Vagina (tissue), 2 donors: Measurements from ENCODE around the gene B4GALT5. TPM values are rescaled to one million over a fixed set of nuclear protein-coding genes. Genes with fewer than 3 reads are reported as not detected.

Experiments used
- DNase-seq, 2 donors: peaks; one replicate each; pipeline ENCODE4 v3.0.0-alpha.2; 2017; ENCODE audit errors: extremely low spot score in 2 of 2
- H3K27ac ChIP-seq: fragments of 200-600 bp; sonication (generic); one replicate; pipeline ENCODE4 v1.5.1; 2019
- H3K27me3 ChIP-seq: fragments of 200-600 bp; sonication (generic); one replicate; pipeline ENCODE4 v1.5.1; 2019
- H3K36me3 ChIP-seq, 2 donors: fragments of 200-600 bp; sonication (generic); one replicate each; pipeline ENCODE4 v1.5.1; 2017 to 2019
- H3K4me1 ChIP-seq: fragments of 200-600 bp; sonication (generic); one replicate; pipeline ENCODE4 v1.5.1; 2019
- H3K4me3 ChIP-seq, 2 donors: fragments of 200-600 bp; sonication (generic); 1 replicate in 1 of 2; 2 replicates in 1 of 2; pipeline ENCODE4 v1.5.1; 2016 to 2019
- H3K9me3 ChIP-seq: fragments of 200-600 bp; sonication (generic); one replicate; pipeline ENCODE4 v1.5.1; 2019
- POLR2A ChIP-seq, 2 donors: fragments of 450-650 bp; IDR thresholded peaks; one replicate each; pipeline ENCODE4 v1.6.1; 2017; ENCODE audit warnings: antibody characterized with exemption in 2 of 2, mild to moderate bottlenecking in 2 of 2, moderate library complexity in 2 of 2
- POLR2AphosphoS5 ChIP-seq, 2 donors: sonication (generic); formaldehyde crosslinking; IDR thresholded peaks; one replicate each; pipeline ENCODE4 v1.9.0; 2017; ENCODE audit warnings: antibody characterized with exemption in 2 of 2, mild to moderate bottlenecking in 2 of 2, low read depth in 1 of 2; ENCODE audit not compliant: insufficient read depth in 1 of 2
- intact Hi-C: fragments of 100-400 bp; cut with DNase I; formaldehyde crosslinking; loops from one replicate; pipeline ENCODE4 v1.15.1; 2023
- total RNA-seq: library from RNA; depleted of rRNA; stranded (reverse); fragments of >200 nt; gene quantifications from one replicate; pipeline ENCODE4 v1.2.3, GENCODE V29; 2016
- TF ChIP-seq, protein P1 (sequence below), 3 experiments: fragments of 450-650 bp in 2 of 3; fragments of 200-600 bp in 1 of 3; sonication (generic) in 1 of 3; IDR thresholded peaks; one replicate each; pipeline ENCODE4 v1.5.1; 2017 to 2019; ENCODE audit warnings: antibody characterized with exemption in 3 of 3, mild to moderate bottlenecking in 2 of 3, moderate library complexity in 2 of 3

B4GALT5 gene
- total RNA-seq, 1 donor from 2014 or later: 17.9 TPM

DNA sequence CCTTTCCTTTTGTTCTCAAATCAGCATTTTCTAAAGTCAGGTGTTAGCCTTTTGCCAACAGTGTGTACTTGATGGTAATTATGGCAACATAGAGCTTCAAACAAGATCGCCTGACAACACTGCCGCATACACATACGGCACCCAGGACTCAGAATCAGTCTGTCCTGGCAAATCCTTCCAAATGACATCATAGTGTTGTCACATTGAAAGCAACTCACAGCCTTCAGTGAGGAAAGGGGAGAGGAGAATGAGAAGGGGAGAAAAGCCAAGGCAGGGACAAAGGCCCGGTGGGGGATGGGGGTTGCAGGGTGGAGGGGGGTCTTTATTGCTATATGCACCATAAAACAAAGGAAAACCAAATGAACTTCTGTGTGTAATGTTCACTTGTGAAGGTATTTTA, 80.0 kb downstream of the B4GALT5 start:
- no peak overlapping the region for H3K4me3 ChIP-seq
- intact Hi-C loops: no loop called here
- no peak for DNase-seq
- no peaks in the 10 kb centered on the region for H3K9me3 ChIP-seq
- TF ChIP-seq, protein P1, sequence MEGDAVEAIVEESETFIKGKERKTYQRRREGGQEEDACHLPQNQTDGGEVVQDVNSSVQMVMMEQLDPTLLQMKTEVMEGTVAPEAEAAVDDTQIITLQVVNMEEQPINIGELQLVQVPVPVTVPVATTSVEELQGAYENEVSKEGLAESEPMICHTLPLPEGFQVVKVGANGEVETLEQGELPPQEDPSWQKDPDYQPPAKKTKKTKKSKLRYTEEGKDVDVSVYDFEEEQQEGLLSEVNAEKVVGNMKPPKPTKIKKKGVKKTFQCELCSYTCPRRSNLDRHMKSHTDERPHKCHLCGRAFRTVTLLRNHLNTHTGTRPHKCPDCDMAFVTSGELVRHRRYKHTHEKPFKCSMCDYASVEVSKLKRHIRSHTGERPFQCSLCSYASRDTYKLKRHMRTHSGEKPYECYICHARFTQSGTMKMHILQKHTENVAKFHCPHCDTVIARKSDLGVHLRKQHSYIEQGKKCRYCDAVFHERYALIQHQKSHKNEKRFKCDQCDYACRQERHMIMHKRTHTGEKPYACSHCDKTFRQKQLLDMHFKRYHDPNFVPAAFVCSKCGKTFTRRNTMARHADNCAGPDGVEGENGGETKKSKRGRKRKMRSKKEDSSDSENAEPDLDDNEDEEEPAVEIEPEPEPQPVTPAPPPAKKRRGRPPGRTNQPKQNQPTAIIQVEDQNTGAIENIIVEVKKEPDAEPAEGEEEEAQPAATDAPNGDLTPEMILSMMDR (IDR thresholded peaks at IDR 0.05): no peak
- TF ChIP-seq POLR2AphosphoS5 (IDR thresholded peaks at IDR 0.05; ENCODE audit: insufficient read depth in 1 of 2, low read depth in 1 of 2): no peak
- TF ChIP-seq POLR2A (IDR thresholded peaks at IDR 0.05): no peak
- no peak overlapping the region for H3K27ac ChIP-seq
- no peaks in the 10 kb centered on the region for H3K4me1 ChIP-seq
- no peaks in the 10 kb centered on the region for H3K27me3 ChIP-seq
- peaks cover 0 to 27% of the 10 kb centered on the region in 2 donors for H3K36me3 ChIP-seq

DNA sequence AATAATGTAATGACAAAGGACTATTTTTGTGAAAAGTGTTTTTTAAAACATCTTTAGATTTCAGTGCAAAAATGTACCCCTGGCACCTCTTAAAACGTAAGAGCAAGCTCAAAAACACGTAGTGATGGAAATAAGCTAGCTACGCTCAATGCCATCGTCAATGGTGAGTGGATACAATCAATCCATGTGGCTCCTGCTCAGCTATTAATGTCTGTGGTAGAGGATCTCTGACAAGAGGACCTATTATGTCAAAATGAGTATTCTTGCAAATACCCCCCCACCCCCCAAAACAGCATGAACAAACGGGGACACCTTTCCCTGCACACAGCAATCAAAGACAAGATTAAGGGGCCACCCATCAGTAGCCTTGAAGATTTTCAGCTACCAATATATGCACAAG, 80.7 kb downstream of the B4GALT5 start:
- peaks cover 0 to 27% of the 10 kb centered on the region in 2 donors for H3K36me3 ChIP-seq
- H3K27me3 ChIP-seq: no peaks in the 10 kb centered on the region
- no peak overlapping the region for H3K27ac ChIP-seq
- TF ChIP-seq POLR2AphosphoS5 (IDR thresholded peaks at IDR 0.05; ENCODE audit: insufficient read depth in 1 of 2, low read depth in 1 of 2) (no peak), POLR2A (IDR thresholded peaks at IDR 0.05) (no peak)
- TF ChIP-seq, protein P1 (IDR thresholded peaks at IDR 0.05): no peak
- no peaks in the 10 kb centered on the region for H3K4me1 ChIP-seq
- H3K4me3 ChIP-seq: no peak overlapping the region
- intact Hi-C loops: no loop called here
- no peaks in the 10 kb centered on the region for H3K9me3 ChIP-seq
- no peak for DNase-seq

DNA sequence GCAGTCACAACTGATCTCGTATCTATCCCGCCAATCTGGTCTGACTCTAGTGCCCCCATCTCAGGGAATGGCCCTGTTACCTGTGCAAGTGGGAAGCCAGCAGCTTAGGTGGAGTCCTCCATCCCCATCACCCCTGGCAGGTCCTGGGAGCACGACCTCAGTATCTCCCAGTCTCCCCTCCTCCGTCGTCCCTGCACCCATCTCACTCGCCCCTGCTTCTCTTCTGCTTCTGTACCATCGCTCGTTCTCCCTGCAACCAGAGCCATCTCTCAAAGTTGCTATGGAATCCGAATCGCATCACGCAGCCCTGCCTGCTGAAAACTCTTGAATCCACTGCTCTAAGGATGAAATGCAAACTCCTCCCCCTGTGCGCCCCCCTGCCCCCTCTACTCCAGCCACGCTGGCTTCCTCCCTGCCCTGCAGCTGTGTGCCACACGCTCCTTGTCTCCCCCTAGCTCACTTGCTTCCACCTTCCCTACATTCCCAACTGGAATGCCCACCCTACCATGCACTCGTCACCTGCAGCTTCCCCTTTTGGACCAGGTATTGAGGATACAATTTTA, 81.7 kb downstream of the B4GALT5 start:
- H3K27ac ChIP-seq: no peak overlapping the region
- intact Hi-C loops: no loop called here
- no peak for DNase-seq
- H3K4me1 ChIP-seq: no peaks in the 10 kb centered on the region
- no peaks in the 10 kb centered on the region for H3K9me3 ChIP-seq
- no peak overlapping the region for H3K4me3 ChIP-seq
- no peak for TF ChIP-seq POLR2AphosphoS5 (IDR thresholded peaks at IDR 0.05; ENCODE audit: insufficient read depth in 1 of 2, low read depth in 1 of 2)
- no peak for TF ChIP-seq POLR2A (IDR thresholded peaks at IDR 0.05)
- TF ChIP-seq, protein P1 (IDR thresholded peaks at IDR 0.05): no peak
- no peaks in the 10 kb centered on the region for H3K27me3 ChIP-seq
- peaks cover 0 to 26% of the 10 kb centered on the region in 2 donors for H3K36me3 ChIP-seq

DNA sequence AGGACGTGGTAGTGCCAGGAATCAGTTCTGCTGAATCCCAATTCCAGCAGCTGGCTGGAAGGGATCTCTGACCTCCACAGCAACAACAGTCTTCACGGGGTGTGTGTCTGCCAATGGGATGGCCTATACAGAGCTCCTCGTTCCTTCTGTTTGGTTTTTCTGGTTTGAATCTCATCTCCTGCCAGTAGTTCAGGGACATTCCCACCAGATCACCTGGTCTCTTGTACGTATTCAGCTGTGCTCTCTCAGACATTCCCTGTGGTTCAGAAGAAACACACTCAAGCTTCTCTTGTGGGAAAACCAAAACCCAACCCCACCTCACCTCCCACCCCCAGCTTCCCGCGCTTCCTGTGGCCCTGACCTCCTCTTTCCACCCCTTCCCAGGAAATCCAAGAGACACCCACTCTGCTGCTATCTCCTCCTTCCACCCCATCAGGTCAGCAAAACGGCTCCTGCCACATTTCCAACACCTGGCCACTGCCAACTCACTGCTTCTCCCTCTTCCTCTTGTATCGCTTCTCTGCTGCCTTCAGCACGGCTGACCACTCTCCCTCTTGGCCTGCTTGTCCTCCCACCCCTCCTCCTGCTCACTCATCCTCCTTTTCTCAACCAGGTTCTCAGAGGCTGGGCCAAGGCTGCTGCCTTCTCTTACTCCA, 82.5 kb downstream of the B4GALT5 start:
- Histone ChIP-seq H3K27me3 (no peaks in the 10 kb centered on the region), H3K4me3 (no peak overlapping the region), H3K27ac (no peak overlapping the region), H3K4me1 (no peaks in the 10 kb centered on the region), H3K36me3 (peaks cover 0 to 18% of the 10 kb centered on the region in 2 donors), H3K9me3 (no peaks in the 10 kb centered on the region)
- intact Hi-C loops: no loop called here
- no peak for DNase-seq
- TF ChIP-seq, protein P1 (IDR thresholded peaks at IDR 0.05): no peak
- TF ChIP-seq POLR2A (IDR thresholded peaks at IDR 0.05) (no peak), POLR2AphosphoS5 (IDR thresholded peaks at IDR 0.05; ENCODE audit: insufficient read depth in 1 of 2, low read depth in 1 of 2) (no peak)

DNA sequence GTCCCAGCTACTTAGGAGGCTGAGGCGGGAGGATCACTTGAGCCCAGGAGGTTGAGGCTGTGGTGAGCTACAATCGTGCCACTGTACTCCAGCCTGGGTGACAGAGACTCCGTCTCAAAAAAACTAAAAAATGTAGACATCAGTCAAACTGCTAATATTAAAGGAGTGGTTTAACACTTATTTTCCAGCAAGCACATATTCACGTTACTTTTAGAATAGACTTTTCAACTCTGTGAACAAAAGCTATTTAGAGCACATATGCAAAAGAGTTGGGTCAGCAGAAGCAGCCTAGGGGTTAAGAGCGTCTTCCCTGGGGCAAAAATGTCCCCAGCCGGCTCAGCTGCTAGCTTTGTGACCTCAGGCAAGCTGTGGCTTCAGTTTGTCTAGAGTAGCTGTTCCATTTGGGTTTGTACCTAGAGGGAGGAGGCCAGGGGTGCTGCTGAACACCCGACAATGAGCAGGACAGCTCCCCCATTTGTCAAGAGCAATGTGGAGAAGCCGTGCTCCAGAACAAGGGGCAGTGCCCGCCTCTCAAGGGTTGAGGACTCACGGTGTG, 83.2 kb downstream of the B4GALT5 start:
- intact Hi-C loops: no loop called here
- H3K4me1 ChIP-seq: no peaks in the 10 kb centered on the region
- TF ChIP-seq, protein P1 (IDR thresholded peaks at IDR 0.05): no peak
- TF ChIP-seq POLR2AphosphoS5 (IDR thresholded peaks at IDR 0.05; ENCODE audit: insufficient read depth in 1 of 2, low read depth in 1 of 2) (no peak), POLR2A (IDR thresholded peaks at IDR 0.05) (no peak)
- no peaks in the 10 kb centered on the region for H3K9me3 ChIP-seq
- H3K27me3 ChIP-seq: no peaks in the 10 kb centered on the region
- peaks cover 0 to 11% of the 10 kb centered on the region in 2 donors for H3K36me3 ChIP-seq
- no peak overlapping the region for H3K27ac ChIP-seq
- H3K4me3 ChIP-seq: no peak overlapping the region
- no peak for DNase-seq
